Measurements from ENCODE around the gene SEMA3A.

SEMA3A gene

DNA sequence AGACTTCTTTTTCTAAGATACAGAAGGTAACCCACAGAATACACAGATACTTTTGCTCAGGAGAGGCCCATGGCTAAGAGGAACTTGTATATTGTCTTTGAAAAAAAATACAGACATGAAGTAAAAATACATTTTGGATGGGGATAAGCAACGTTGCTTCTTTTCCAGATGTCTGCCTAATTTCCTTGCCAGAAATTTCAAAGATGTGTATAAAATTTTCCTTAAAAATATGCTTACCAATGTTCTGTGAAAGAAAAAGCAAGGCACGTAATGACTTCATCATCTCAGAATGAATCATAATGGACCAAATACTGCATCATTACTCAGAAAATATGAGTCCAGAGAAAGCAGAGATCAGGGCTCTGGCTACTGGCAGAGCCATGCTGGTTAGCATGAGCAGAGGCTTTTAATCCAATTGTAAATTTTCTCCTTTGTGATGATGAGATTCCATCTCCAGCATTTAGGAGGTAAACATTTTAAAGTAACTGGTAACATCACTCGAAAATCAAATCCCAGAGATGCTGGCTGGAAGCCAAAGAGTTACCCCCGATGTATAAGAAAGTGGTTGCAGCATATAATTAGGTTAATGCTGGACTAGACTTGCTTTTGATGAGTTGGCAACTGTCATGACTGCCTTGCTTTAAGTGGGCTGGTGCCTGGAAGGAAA, 272.5 kb downstream of the SEMA3A start:
- no peaks in the 10 kb centered on the region for H3K4me1 ChIP-seq (ENCODE audit: control insufficient read depth in 1 of 2, insufficient read depth in 2 of 2, low read length in 2 of 2)
- H3K4me3 ChIP-seq (ENCODE audit: low read depth in 1 of 2, low read length in 2 of 2): no peak overlapping the region
- H3K36me3 ChIP-seq (ENCODE audit: control insufficient read depth in 1 of 2, insufficient read depth in 2 of 2, low read length in 2 of 2): no peaks in the 10 kb centered on the region
- no peaks in the 10 kb centered on the region for H3K9me3 ChIP-seq (ENCODE audit: control insufficient read depth in 1 of 2, low read length in 2 of 2)
- no peaks in the 10 kb centered on the region for H3K27me3 ChIP-seq (ENCODE audit: low read depth, low read length)
- H3K27ac ChIP-seq (ENCODE audit: low read length): no peak overlapping the region

DNA sequence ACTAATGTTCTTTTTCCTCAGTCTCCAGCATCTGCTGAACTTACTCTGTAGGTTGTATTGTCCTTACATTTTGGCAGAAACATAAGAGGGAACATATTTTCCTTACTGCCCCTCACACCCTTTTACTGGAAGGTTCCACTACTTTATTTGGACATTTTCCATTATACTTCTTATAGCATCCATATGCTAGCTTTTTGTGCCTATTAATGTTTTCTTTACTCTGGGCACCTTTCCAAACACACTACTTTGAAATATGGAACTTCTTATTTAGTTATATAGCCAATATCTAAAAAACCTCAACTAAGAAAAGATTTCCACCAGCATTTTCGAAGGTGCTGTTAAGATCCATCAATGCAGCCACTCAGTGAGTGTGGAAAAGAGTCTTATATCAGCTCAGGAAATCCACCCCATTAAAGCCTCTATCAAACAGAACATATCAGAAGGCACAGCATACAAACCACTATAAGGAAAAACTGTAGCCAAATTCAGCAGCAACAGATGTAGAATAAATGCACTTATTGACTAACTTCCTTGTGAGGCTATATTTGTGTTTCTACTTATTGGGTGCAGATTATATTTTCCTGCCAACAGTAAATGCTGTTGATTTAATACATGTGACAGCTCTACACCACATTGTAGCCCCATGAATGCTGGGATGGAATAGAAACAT, 273.2 kb downstream of the SEMA3A start:
- Histone ChIP-seq H3K4me3 (ENCODE audit: low read depth in 1 of 2, low read length in 2 of 2) (no peak overlapping the region), H3K9me3 (ENCODE audit: control insufficient read depth in 1 of 2, low read length in 2 of 2) (no peaks in the 10 kb centered on the region), H3K27me3 (ENCODE audit: low read depth, low read length) (no peaks in the 10 kb centered on the region), H3K36me3 (ENCODE audit: control insufficient read depth in 1 of 2, insufficient read depth in 2 of 2, low read length in 2 of 2) (no peaks in the 10 kb centered on the region), H3K4me1 (ENCODE audit: control insufficient read depth in 1 of 2, insufficient read depth in 2 of 2, low read length in 2 of 2) (no peaks in the 10 kb centered on the region), H3K27ac (ENCODE audit: low read length) (no peak overlapping the region)

DNA sequence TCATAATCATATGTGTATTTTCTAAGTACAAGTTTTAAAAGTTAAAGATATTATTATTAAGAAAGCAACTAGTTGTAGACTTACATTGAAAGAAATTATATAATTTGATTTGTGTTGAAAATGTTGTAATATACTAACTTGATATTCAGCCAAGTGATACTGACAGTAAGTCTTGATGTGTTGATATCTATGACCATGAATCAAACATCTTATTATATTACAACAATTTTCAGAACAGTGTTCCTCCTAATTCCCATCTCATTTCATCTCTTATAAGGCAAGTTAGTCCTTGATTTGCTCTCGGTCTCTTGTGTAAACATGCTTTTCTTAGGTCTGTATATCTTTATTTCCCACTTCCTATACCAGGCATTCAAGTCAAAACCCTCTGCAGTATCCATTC, 276.4 kb downstream of the SEMA3A start:
- Histone ChIP-seq H3K4me1 (ENCODE audit: control insufficient read depth in 1 of 2, insufficient read depth in 2 of 2, low read length in 2 of 2) (no peaks in the 10 kb centered on the region), H3K4me3 (ENCODE audit: low read depth in 1 of 2, low read length in 2 of 2) (no peak overlapping the region), H3K27me3 (ENCODE audit: low read depth, low read length) (no peaks in the 10 kb centered on the region)

DNA sequence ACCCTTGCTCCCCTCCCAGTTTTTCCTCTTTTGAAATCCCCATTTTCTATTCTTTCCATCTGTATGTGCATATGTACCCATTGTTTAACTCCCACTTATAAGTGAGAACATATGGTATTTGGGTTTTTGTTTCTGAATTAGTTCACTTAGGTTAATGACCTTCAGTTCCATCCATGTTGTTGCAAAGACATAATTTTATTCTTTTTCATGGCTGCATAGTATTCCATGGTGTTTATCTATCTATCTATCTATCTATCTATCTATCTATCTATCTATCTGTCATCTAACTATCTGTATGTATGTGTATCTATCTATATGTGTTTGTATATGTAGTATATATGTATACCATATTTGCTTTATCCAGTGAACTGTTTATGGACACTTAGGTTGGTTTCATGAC, 281.4 kb downstream of the SEMA3A start:
- H3K4me3 ChIP-seq (ENCODE audit: low read depth in 1 of 2, low read length in 2 of 2): no peak overlapping the region
- no peaks in the 10 kb centered on the region for H3K36me3 ChIP-seq (ENCODE audit: control insufficient read depth in 1 of 2, insufficient read depth in 2 of 2, low read length in 2 of 2)
- no peak overlapping the region for H3K27ac ChIP-seq (ENCODE audit: low read length)
- H3K9me3 ChIP-seq (ENCODE audit: control insufficient read depth in 1 of 2, low read length in 2 of 2): no peaks in the 10 kb centered on the region
- no peaks in the 10 kb centered on the region for H3K4me1 ChIP-seq (ENCODE audit: control insufficient read depth in 1 of 2, insufficient read depth in 2 of 2, low read length in 2 of 2)
- H3K27me3 ChIP-seq (ENCODE audit: low read depth, low read length): no peaks in the 10 kb centered on the region

More for the DNA sequence above, 276.4 kb downstream of the SEMA3A start:
- Histone ChIP-seq H3K27ac (ENCODE audit: low read length) (no peak overlapping the region), H3K9me3 (ENCODE audit: control insufficient read depth in 1 of 2, low read length in 2 of 2) (no peaks in the 10 kb centered on the region), H3K36me3 (ENCODE audit: control insufficient read depth in 1 of 2, insufficient read depth in 2 of 2, low read length in 2 of 2) (no peaks in the 10 kb centered on the region)

DNA sequence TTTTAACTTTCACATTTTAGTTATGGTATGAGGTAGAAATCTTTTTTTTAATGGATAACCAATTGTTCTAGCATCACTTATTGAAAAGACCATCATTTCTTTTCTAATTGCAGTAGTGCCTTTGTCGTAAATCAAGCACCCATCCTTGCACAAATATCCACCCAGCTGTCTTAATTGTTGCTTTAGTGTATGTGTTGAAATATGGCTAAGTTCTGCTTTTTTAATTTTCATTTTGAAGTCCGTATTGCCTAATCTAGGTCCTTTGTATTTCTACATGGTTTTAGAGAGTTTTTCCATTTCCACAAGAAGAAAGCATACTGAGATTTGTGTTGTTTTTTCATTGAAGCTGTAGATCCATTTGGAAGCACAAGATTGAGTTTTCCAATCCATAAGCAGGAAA, 286.1 kb downstream of the SEMA3A start:
- Histone ChIP-seq H3K4me3 (ENCODE audit: low read depth in 1 of 2, low read length in 2 of 2) (no peak overlapping the region), H3K27ac (ENCODE audit: low read length) (no peak overlapping the region), H3K27me3 (ENCODE audit: low read depth, low read length) (no peaks in the 10 kb centered on the region), H3K36me3 (ENCODE audit: control insufficient read depth in 1 of 2, insufficient read depth in 2 of 2, low read length in 2 of 2) (no peaks in the 10 kb centered on the region), H3K9me3 (ENCODE audit: control insufficient read depth in 1 of 2, low read length in 2 of 2) (no peaks in the 10 kb centered on the region), H3K4me1 (ENCODE audit: control insufficient read depth in 1 of 2, insufficient read depth in 2 of 2, low read length in 2 of 2) (no peaks in the 10 kb centered on the region)

All from muscle layer of duodenum (tissue), 2 donors.